GM12801 (cell line): Measurements from ENCODE around the gene PROK1.

Experiments
- TF ChIP-seq, protein P1 (sequence below): IDR thresholded peaks from one replicate; pipeline ENCODE4 v1.5.1; 2011; ENCODE audit warnings: control low read depth; ENCODE audit not compliant: insufficient read length; ENCODE audit errors: extremely low read depth

Gene PROK1

DNA sequence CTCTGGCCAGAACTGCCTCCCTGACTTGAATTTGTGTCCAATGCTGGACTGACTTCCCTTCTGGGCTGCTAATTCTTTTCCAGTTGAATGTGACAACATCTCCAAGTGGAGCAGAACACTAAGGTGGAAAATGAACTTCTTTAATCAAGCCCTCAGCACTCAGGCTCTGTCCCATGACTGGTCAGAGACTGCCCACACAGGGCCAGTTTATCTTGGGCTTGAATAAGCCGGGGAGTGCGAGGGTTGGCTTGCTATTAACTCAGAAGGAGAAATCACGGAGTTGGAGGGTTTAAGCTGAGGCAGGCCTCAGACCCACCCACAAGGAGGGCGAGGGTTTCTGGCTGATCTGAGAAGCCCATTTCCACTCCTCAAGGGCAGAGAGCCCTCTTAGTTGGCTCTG is 55.6 kb downstream of the PROK1 start:
- TF ChIP-seq, protein P1, sequence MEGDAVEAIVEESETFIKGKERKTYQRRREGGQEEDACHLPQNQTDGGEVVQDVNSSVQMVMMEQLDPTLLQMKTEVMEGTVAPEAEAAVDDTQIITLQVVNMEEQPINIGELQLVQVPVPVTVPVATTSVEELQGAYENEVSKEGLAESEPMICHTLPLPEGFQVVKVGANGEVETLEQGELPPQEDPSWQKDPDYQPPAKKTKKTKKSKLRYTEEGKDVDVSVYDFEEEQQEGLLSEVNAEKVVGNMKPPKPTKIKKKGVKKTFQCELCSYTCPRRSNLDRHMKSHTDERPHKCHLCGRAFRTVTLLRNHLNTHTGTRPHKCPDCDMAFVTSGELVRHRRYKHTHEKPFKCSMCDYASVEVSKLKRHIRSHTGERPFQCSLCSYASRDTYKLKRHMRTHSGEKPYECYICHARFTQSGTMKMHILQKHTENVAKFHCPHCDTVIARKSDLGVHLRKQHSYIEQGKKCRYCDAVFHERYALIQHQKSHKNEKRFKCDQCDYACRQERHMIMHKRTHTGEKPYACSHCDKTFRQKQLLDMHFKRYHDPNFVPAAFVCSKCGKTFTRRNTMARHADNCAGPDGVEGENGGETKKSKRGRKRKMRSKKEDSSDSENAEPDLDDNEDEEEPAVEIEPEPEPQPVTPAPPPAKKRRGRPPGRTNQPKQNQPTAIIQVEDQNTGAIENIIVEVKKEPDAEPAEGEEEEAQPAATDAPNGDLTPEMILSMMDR = no peak
